HEK293 (cell line): ENCODE results near the gene GLRA1.
A peak's percentile ranks its signal among the peaks of the same experiment; 100 is the strongest.

Source experiments
- CTCF ChIA-PET: fragments of 350-600 bp; formaldehyde crosslinking; extraction: SDS; loops from one replicate; lab custom pipeline; 2021; ENCODE audit warnings: antibody characterized with exemption; lab: Yijun Ruan, JAX
- POLR2A ChIA-PET: fragments of 300-600 bp; formaldehyde crosslinking; extraction: SDS; loops from one replicate; lab custom pipeline; 2020; ENCODE audit warnings: antibody characterized with exemption, inconsistent platforms; lab: Yijun Ruan, JAX
- H3K27ac ChIP-seq: fragments of 200-500 bp; sonication (Bioruptor generic); 2 replicates; pipeline ENCODE4 v1.5.1; 2014; ENCODE audit warnings: low read depth, low read length, control low read depth, inconsistent platforms; ENCODE audit errors: extremely low read depth
- H3K36me3 ChIP-seq, 2 experiments: fragments of 200-500 bp in 1 of 2; sonication (Bioruptor generic) in 1 of 2; 1 replicate in 1 of 2; 2 replicates in 1 of 2; pipeline ENCODE4 v1.5.1; 2014 to 2017; ENCODE audit warnings: inconsistent platforms in 2 of 2, low read length in 2 of 2; ENCODE audit not compliant: control insufficient read depth in 2 of 2, insufficient read depth in 1 of 2
- H3K4me1 ChIP-seq: fragments of 200-500 bp; sonication (Bioruptor generic); 2 replicates; pipeline ENCODE4 v1.5.1; 2014; ENCODE audit warnings: mild to moderate bottlenecking, low read length, inconsistent platforms; ENCODE audit not compliant: control insufficient read depth, insufficient read depth
- H3K4me3 ChIP-seq: 2 replicates; pipeline ENCODE4 v1.5.1; 2011; ENCODE audit warnings: low read depth, mild to moderate bottlenecking, control low read depth, low read length, moderate library complexity
- H3K9me3 ChIP-seq: fragments of 200-500 bp; sonication (Bioruptor generic); 2 replicates; pipeline ENCODE4 v1.5.1; 2014; ENCODE audit warnings: low read depth, low read length, inconsistent platforms; ENCODE audit not compliant: control insufficient read depth, insufficient read depth
- FEZF1 ChIP-seq: fragments of 450-650 bp; formaldehyde crosslinking; IDR thresholded peaks from 2 replicates; pipeline ENCODE4 v1.5.1; 2016; ENCODE audit warnings: missing biosample characterization, missing genetic modification characterization
- KLF10 ChIP-seq: fragments of 450-650 bp; IDR thresholded peaks from 2 replicates; pipeline ENCODE4 v1.5.1; 2018; ENCODE audit warnings: missing biosample characterization, mild to moderate bottlenecking, missing genetic modification characterization
- PRDM1 ChIP-seq: fragments of 450-650 bp; formaldehyde crosslinking; IDR thresholded peaks from 2 replicates; pipeline ENCODE4; 2016; ENCODE audit warnings: missing biosample characterization, missing genetic modification characterization
- PRDM2 ChIP-seq: fragments of 450-650 bp; formaldehyde crosslinking; IDR thresholded peaks from 2 replicates; pipeline ENCODE4 v1.5.1; 2016; ENCODE audit warnings: missing biosample characterization, missing genetic modification characterization, borderline replicate concordance
- SCRT2 ChIP-seq: fragments of 450-650 bp; formaldehyde crosslinking; IDR thresholded peaks from 2 replicates; pipeline ENCODE4 v1.5.1; 2016; ENCODE audit warnings: missing biosample characterization, missing genetic modification characterization
- ZBTB21 ChIP-seq: fragments of 450-650 bp; formaldehyde crosslinking; IDR thresholded peaks from 2 replicates; pipeline ENCODE4 v1.5.1; 2017; ENCODE audit warnings: missing biosample characterization, missing genetic modification characterization
- ZBTB26 ChIP-seq: fragments of 450-650 bp; formaldehyde crosslinking; optimal IDR thresholded peaks from 2 replicates; pipeline ENCODE3; 2016; ENCODE audit warnings: missing biosample characterization, mild to moderate bottlenecking, missing genetic modification characterization
- ZFP3 ChIP-seq: fragments of 450-650 bp; formaldehyde crosslinking; IDR thresholded peaks from 2 replicates; pipeline ENCODE4 v1.5.1; 2016; ENCODE audit warnings: low read depth, missing biosample characterization, missing genetic modification characterization
- ZNF16 ChIP-seq: fragments of 450-650 bp; formaldehyde crosslinking; IDR thresholded peaks from 2 replicates; pipeline ENCODE4 v1.5.1; 2016; ENCODE audit warnings: low read depth, missing biosample characterization, missing genetic modification characterization
- ZNF211 ChIP-seq: fragments of 450-650 bp; formaldehyde crosslinking; IDR thresholded peaks from 2 replicates; pipeline ENCODE4 v1.5.1; 2016; ENCODE audit warnings: low read depth, missing biosample characterization, missing genetic modification characterization
- ZNF280D ChIP-seq: fragments of 450-650 bp; formaldehyde crosslinking; IDR thresholded peaks from 2 replicates; pipeline ENCODE4 v1.5.1; 2016; ENCODE audit warnings: missing biosample characterization, missing genetic modification characterization
- ZNF362 ChIP-seq: fragments of 450-650 bp; formaldehyde crosslinking; IDR thresholded peaks from 2 replicates; pipeline ENCODE4 v1.5.1; 2016; ENCODE audit warnings: missing biosample characterization, missing genetic modification characterization
- ZNF391 ChIP-seq: fragments of 450-650 bp; formaldehyde crosslinking; IDR thresholded peaks from 2 replicates; pipeline ENCODE4 v1.5.1; 2016; ENCODE audit warnings: low read depth, missing biosample characterization, missing genetic modification characterization, borderline replicate concordance
- ZNF548 ChIP-seq: fragments of 450-650 bp; formaldehyde crosslinking; IDR thresholded peaks from 2 replicates; pipeline ENCODE4 v1.5.1; 2016; ENCODE audit warnings: missing biosample characterization, missing genetic modification characterization
- ZNF658 ChIP-seq: fragments of 450-650 bp; formaldehyde crosslinking; IDR thresholded peaks from 2 replicates; pipeline ENCODE4; 2016; ENCODE audit warnings: missing biosample characterization, missing genetic modification characterization
- ZNF670 ChIP-seq: fragments of 450-650 bp; formaldehyde crosslinking; IDR thresholded peaks from 2 replicates; pipeline ENCODE4 v1.5.1; 2016; ENCODE audit warnings: missing biosample characterization, missing genetic modification characterization, low read depth
- ZNF830 ChIP-seq: fragments of 450-650 bp; IDR thresholded peaks from 2 replicates; pipeline ENCODE4 v1.5.0; 2018; ENCODE audit warnings: missing biosample characterization, missing genetic modification characterization, low read depth, mild to moderate bottlenecking, moderate library complexity

The GLRA1 gene

GRCh38 chr5:151925340-151925739 is 689 bp upstream of the GLRA1 start:
- H3K4me3 ChIP-seq: no peak overlapping the region

GRCh38 chr5:151923866-151924476 is 680 bp downstream of the GLRA1 start:
- ChIA-PET POLR2A (no interaction called here), CTCF (interaction anchor here (0.6 to 1.5 kb wide), 6 partner anchors 20 to 221 kb away, joined by 3 to 4 read pairs (median 3); no protein-coding TSS in a partner anchor)
- H3K4me3 ChIP-seq: no peak overlapping the region
- TF ChIP-seq ZNF658 (tag by site-specific recombination): no peak
- no peak for TF ChIP-seq ZBTB21
- 0 out of 2 replicates have a peak, but pooled peaks have one; percentile 13 for TF ChIP-seq PRDM1
- TF ChIP-seq ZNF280D (tag by site-specific recombination): no peak
- H3K27ac ChIP-seq: no peak overlapping the region
- no peaks in the 10 kb centered on the region for H3K36me3 ChIP-seq
- H3K4me1 ChIP-seq: no peaks in the 10 kb centered on the region
- no peaks in the 10 kb centered on the region for H3K9me3 ChIP-seq

More at GRCh38 chr5:151925340-151925739, 689 bp upstream of the GLRA1 start:
- Histone ChIP-seq H3K27ac (no peak overlapping the region), H3K4me1 (no peaks in the 10 kb centered on the region), H3K36me3 (no peaks in the 10 kb centered on the region), H3K9me3 (no peaks in the 10 kb centered on the region)
- no peak for TF ChIP-seq ZNF658 (tag by site-specific recombination)
- no peak for TF ChIP-seq ZNF670
- no peak for TF ChIP-seq SCRT2 (tag by site-specific recombination)
- TF ChIP-seq ZBTB26: no peak
- TF ChIP-seq FEZF1 (tag by site-specific recombination): no peak
- TF ChIP-seq ZNF391 (tag by site-specific recombination): no peak
- CTCF ChIA-PET: interaction anchor here (1.5 to 1.6 kb wide), 2 partner anchors 212 to 218 kb away, joined by 3 to 5 read pairs; no protein-coding TSS in a partner anchor
- POLR2A ChIA-PET: interaction anchor here (0.7 kb wide), 1 partner anchor 89 kb away, joined by 13 read pairs; no protein-coding TSS in a partner anchor

GRCh38 chr5:151921916-151922315 is 2.7 kb downstream of the GLRA1 start:
- Histone ChIP-seq H3K36me3 (no peaks in the 10 kb centered on the region), H3K4me3 (no peak overlapping the region), H3K4me1 (no peaks in the 10 kb centered on the region), H3K9me3 (no peaks in the 10 kb centered on the region)
- ChIA-PET CTCF (interaction anchor here (1.1 kb wide), 1 partner anchor 97 kb away, joined by 3 read pairs; no protein-coding TSS in a partner anchor), POLR2A (no interaction called here)
- no peak for TF ChIP-seq PRDM2 (tag by site-specific recombination)
- no peak for TF ChIP-seq ZNF548
- TF ChIP-seq ZNF211 (tag by site-specific recombination): no peak
- TF ChIP-seq ZNF362 (tag by site-specific recombination): no peak
- no peak for TF ChIP-seq ZFP3 (tag by site-specific recombination)
- TF ChIP-seq ZNF16 (tag by site-specific recombination): no peak
- TF ChIP-seq KLF10 (tag by site-specific recombination): no peak
- no peak for TF ChIP-seq ZNF830
- TF ChIP-seq, all 188 proteins: peak for 0
- no peak overlapping the region for H3K27ac ChIP-seq
